RWPE2 (cell line): Measurements from ENCODE around the gene HRH2.
"Not testable (repeated sequence)": the region's sequence is repeated elsewhere in the genome, so short reads cannot be mapped to it uniquely, and the experiment has no call there.

Source experiments
- ATAC-seq: fragments of 200-7000 bp; cut with Tn5 transposase; 3 replicates; pipeline ENCODE4 v1.9.1; 2021; ENCODE audit warnings: low read depth
- DNase-seq: peaks from one replicate; pipeline ENCODE4 v3.0.0-alpha.2; 2020; ENCODE audit warnings: low spot score
- H3K27ac ChIP-seq: fragments of 450-650 bp; 2 replicates; pipeline ENCODE4 v1.5.1; 2017; ENCODE audit warnings: mild to moderate bottlenecking; ENCODE audit not compliant: poor library complexity, severe bottlenecking
- H3K27me3 ChIP-seq: fragments of 250-450 bp; sonication (Bioruptor Pico); 2 replicates; pipeline ENCODE4 v1.5.1; 2021; ENCODE audit warnings: mild to moderate bottlenecking, moderate library complexity; ENCODE audit not compliant: insufficient read depth, poor library complexity, severe bottlenecking
- H3K36me3 ChIP-seq: fragments of 250-450 bp; sonication (Bioruptor Pico); 2 replicates; pipeline ENCODE4 v1.5.1; 2020; ENCODE audit warnings: low read depth, mild to moderate bottlenecking, moderate library complexity
- H3K4me1 ChIP-seq: fragments of 250-450 bp; sonication (Bioruptor Pico); 2 replicates; pipeline ENCODE4 v1.5.1; 2021; ENCODE audit warnings: mild to moderate bottlenecking, moderate library complexity; ENCODE audit not compliant: insufficient read depth, poor library complexity, severe bottlenecking
- H3K4me3 ChIP-seq: fragments of 250-450 bp; sonication (Bioruptor Pico); 2 replicates; pipeline ENCODE4 v1.5.1; 2021; ENCODE audit warnings: mild to moderate bottlenecking, moderate library complexity; ENCODE audit not compliant: severe bottlenecking
- H3K9me3 ChIP-seq: fragments of 250-450 bp; sonication (Bioruptor Pico); 2 replicates; pipeline ENCODE4 v1.5.1; 2021; ENCODE audit warnings: mild to moderate bottlenecking, moderate library complexity; ENCODE audit not compliant: severe bottlenecking
- TF ChIP-seq, protein P1 (sequence below): fragments of 450-650 bp; IDR thresholded peaks from one replicate; pipeline ENCODE4 v1.5.1; 2017; ENCODE audit warnings: mild to moderate bottlenecking, moderate library complexity; ENCODE audit not compliant: poor library complexity, severe bottlenecking

Gene HRH2

DNA sequence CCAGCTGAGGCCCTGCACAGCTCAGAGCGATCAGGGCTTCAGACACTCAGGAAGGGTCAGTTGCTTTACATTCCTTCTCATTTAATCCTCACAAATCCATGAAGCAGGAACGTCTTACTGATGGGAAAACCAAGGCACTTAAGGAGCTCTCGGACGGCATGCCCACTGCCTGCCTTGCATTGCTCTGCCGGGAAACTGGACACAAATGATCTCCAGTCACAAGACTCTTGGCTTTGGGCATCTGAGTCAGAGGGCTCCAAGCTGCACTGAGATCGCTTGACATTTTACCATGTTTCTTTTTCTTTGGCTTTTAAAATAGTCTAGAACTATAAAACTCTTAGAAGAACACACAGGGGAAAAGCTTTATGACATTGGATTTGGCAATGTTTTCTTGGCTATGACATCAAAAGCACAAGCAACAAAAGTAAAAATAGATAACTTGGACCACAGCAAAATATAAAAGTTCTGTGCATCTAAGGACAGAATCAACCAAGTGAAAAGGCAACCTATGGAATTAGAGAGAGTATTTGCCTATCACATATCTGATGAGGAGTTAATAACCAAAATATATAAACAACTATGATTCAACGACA, 43.6 kb upstream of the HRH2 start:
- H3K4me3 ChIP-seq, result no peak overlapping the region
- no peaks in the 10 kb centered on the region for H3K9me3 ChIP-seq
- ATAC-seq (no peak), DNase-seq (peak; percentile 3)
- TF ChIP-seq, protein P1, sequence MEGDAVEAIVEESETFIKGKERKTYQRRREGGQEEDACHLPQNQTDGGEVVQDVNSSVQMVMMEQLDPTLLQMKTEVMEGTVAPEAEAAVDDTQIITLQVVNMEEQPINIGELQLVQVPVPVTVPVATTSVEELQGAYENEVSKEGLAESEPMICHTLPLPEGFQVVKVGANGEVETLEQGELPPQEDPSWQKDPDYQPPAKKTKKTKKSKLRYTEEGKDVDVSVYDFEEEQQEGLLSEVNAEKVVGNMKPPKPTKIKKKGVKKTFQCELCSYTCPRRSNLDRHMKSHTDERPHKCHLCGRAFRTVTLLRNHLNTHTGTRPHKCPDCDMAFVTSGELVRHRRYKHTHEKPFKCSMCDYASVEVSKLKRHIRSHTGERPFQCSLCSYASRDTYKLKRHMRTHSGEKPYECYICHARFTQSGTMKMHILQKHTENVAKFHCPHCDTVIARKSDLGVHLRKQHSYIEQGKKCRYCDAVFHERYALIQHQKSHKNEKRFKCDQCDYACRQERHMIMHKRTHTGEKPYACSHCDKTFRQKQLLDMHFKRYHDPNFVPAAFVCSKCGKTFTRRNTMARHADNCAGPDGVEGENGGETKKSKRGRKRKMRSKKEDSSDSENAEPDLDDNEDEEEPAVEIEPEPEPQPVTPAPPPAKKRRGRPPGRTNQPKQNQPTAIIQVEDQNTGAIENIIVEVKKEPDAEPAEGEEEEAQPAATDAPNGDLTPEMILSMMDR, result no peak
- H3K27me3 ChIP-seq, result peaks cover 5% of the 10 kb centered on the region
- H3K36me3 ChIP-seq, result no peaks in the 10 kb centered on the region
- H3K4me1 ChIP-seq, result no peaks in the 10 kb centered on the region
- no peak overlapping the region for H3K27ac ChIP-seq

DNA sequence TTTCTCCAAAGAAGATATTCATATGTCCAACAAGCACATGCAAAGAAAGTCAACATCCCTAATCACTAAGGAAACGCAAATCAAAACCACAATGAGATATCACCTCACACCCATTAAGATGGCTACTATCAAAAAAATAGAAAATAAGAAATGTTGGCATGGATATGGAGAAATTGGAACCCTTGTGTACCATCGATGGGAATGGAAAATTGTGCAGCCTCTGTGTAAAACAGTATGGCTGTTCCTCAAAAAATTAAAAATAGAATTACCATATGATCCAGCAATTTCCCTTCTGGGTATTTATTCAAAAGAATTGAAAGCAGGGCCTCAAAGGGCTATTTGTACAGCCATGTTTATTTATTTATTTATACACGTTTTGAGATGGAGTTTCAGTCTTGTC, 43.0 kb upstream of the HRH2 start:
- Histone ChIP-seq H3K27me3 (peaks cover 5% of the 10 kb centered on the region), H3K36me3 (no peaks in the 10 kb centered on the region), H3K4me1 (no peaks in the 10 kb centered on the region), H3K4me3 (no peak overlapping the region), H3K9me3 (no peaks in the 10 kb centered on the region), H3K27ac (no peak overlapping the region)
- DNase-seq, result no peak
- TF ChIP-seq, protein P1, result no peak
- no peak for ATAC-seq

DNA sequence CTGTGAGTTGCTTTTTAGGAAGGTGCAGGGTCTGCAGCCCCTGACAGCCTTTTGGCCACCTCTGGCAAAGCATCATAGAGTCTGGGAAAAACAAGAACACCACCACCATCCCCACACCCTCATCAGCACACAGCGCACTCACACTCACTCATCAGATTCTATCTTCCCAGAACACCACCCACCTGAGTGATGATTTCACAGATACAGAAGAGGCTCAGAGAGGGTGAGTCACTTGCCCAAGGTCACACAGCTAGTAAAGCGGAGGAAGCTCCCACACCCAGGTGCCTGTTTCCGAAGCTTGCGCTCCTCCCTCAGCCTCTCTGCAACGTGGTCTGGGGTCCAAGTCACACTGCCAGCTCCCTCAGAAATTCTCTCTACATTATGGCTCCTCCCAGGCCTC, 41.8 kb upstream of the HRH2 start:
- Histone ChIP-seq H3K4me1 (no peaks in the 10 kb centered on the region), H3K9me3 (no peaks in the 10 kb centered on the region), H3K4me3 (no peak overlapping the region), H3K27ac (no peak overlapping the region), H3K27me3 (peaks cover 5% of the 10 kb centered on the region), H3K36me3 (no peaks in the 10 kb centered on the region)
- DNase-seq, result no peak
- TF ChIP-seq, protein P1, result no peak
- no peak for ATAC-seq

DNA sequence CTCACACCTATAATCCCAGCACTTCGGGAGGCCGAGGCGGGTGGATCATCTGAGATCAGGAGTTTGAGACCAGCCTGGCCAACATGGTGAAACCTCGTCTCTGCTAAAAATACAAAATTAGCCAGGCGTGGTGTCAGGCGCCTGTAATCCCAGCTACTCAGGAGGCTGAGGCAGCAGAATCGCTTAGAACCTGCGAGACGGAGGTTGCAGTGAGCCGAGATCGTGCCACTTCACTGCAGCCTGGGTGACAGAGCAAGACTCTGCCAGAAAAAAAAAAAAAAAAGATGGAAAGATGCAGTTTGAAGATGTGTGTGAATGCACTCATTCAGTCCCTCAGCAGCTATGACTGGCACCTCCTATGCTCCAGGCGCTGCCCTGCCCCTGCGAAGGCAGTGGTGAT, 41.3 kb upstream of the HRH2 start:
- H3K27ac ChIP-seq, H3K4me3 ChIP-seq, DNase-seq, ATAC-seq, H3K4me1 ChIP-seq, H3K36me3 ChIP-seq, H3K9me3 ChIP-seq, H3K27me3 ChIP-seq: not testable (repeated sequence)

DNA sequence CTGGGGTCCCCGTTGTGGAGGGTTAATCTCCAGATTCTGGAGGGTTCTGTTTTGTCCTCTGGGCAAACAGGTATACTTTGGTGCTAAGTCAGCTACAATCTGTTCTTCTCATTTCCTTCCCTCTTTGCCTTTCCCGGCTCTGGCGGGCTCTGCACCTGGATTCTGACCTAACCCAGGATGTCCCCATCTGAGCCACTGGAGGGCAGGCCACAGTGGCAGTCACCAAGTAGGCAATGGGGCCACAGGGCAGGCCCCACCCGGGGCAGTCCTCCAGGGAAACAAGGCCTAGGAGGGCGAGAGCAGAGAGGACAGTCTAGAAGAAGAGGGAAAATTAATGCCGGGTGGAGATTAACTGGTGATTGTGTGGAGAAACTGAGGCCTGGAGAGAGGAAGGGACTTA, 40.4 kb upstream of the HRH2 start:
- H3K27ac ChIP-seq, result no peak overlapping the region
- no peak for DNase-seq
- H3K9me3 ChIP-seq, result no peaks in the 10 kb centered on the region
- no peaks in the 10 kb centered on the region for H3K36me3 ChIP-seq
- no peak overlapping the region for H3K4me3 ChIP-seq
- H3K27me3 ChIP-seq, result peaks cover 5% of the 10 kb centered on the region
- H3K4me1 ChIP-seq, result no peaks in the 10 kb centered on the region
- ATAC-seq, result no peak
- TF ChIP-seq, protein P1, result no peak
